Mesendoderm (in vitro differentiated cells): ENCODE results near the gene NRN1.

Experiments
- DNase-seq: peaks from one replicate; pipeline ENCODE4 v3.0.0; 2013
- H2AK5ac ChIP-seq: 2 replicates; pipeline ENCODE4 v1.6.1; 2013; ENCODE audit warnings: low read length, inconsistent platforms
- H2BK120ac ChIP-seq: 2 replicates; pipeline ENCODE4 v1.6.1; 2013; ENCODE audit warnings: low read depth, mild to moderate bottlenecking, low read length, moderate library complexity, mixed read lengths
- H2BK15ac ChIP-seq: replicated peaks from 2 replicates; pipeline ENCODE4 v1.6.1; 2013; ENCODE audit warnings: low read depth, mild to moderate bottlenecking, moderate library complexity
- H2BK5ac ChIP-seq: 2 replicates; pipeline ENCODE4 v1.6.1; 2013; ENCODE audit warnings: low read length, inconsistent platforms
- H3K18ac ChIP-seq: 2 replicates; pipeline ENCODE4 v1.6.1; 2013; ENCODE audit warnings: mild to moderate bottlenecking, low read length, mixed read lengths
- H3K23ac ChIP-seq: one replicate; pipeline ENCODE4 v1.6.1; 2013; ENCODE audit warnings: low read length
- H3K27ac ChIP-seq: 2 replicates; pipeline ENCODE4 v1.5.1; 2013; ENCODE audit warnings: low read depth, mild to moderate bottlenecking, inconsistent platforms, low read length, moderate library complexity
- H3K27me3 ChIP-seq: 2 replicates; pipeline ENCODE4 v1.6.1; 2013; ENCODE audit warnings: low read length, control low read depth, mild to moderate bottlenecking, inconsistent platforms; ENCODE audit not compliant: insufficient read depth, poor library complexity
- H3K36me3 ChIP-seq: 2 replicates; pipeline ENCODE4 v1.6.1; 2013; ENCODE audit warnings: low read length, inconsistent platforms; ENCODE audit not compliant: control insufficient read depth, insufficient read depth
- H3K4ac ChIP-seq: one replicate; pipeline ENCODE4 v1.6.1; 2013; ENCODE audit warnings: low read depth, mild to moderate bottlenecking, low read length, moderate library complexity
- H3K4me1 ChIP-seq: 2 replicates; pipeline ENCODE4 v1.6.1; 2013; ENCODE audit warnings: low read depth, low read length, inconsistent platforms; ENCODE audit not compliant: control insufficient read depth
- H3K4me2 ChIP-seq: 2 replicates; pipeline ENCODE4 v1.6.1; 2013; ENCODE audit warnings: low read length
- H3K4me3 ChIP-seq: 2 replicates; pipeline ENCODE4 v1.5.1; 2013; ENCODE audit warnings: mild to moderate bottlenecking, low read length
- H3K56ac ChIP-seq: one replicate; pipeline ENCODE4 v1.6.1; 2013; ENCODE audit warnings: low read length
- H3K79me1 ChIP-seq: 2 replicates; pipeline ENCODE4 v1.6.1; 2013; ENCODE audit warnings: low read length, inconsistent platforms
- H3K79me2 ChIP-seq: 2 replicates; pipeline ENCODE4 v1.6.1; 2013; ENCODE audit warnings: mild to moderate bottlenecking, low read length; ENCODE audit not compliant: control insufficient read depth, insufficient read depth
- H3K9ac ChIP-seq: 2 replicates; pipeline ENCODE4 v1.6.1; 2013; ENCODE audit warnings: low read length, inconsistent platforms
- H4K5ac ChIP-seq: one replicate; pipeline ENCODE4 v1.6.1; 2013; ENCODE audit warnings: low read length
- H4K8ac ChIP-seq: one replicate; pipeline ENCODE4 v1.6.1; 2013; ENCODE audit warnings: low read depth, mild to moderate bottlenecking, control low read depth, low read length, moderate library complexity
- WGBS: extraction: QIAGEN DNeasy Blood & Tissue Kit; methylation state at CpG from one replicate; pipeline ENCODE4 v1.1.7; 2013; ENCODE audit warnings: low lambda C conversion rate, missing lambda C conversion rate; ENCODE audit not compliant: insufficient coverage; ENCODE audit errors: extremely low coverage; 5-methylcytosine and 5-hydroxymethylcytosine counted together

The NRN1 gene

DNA sequence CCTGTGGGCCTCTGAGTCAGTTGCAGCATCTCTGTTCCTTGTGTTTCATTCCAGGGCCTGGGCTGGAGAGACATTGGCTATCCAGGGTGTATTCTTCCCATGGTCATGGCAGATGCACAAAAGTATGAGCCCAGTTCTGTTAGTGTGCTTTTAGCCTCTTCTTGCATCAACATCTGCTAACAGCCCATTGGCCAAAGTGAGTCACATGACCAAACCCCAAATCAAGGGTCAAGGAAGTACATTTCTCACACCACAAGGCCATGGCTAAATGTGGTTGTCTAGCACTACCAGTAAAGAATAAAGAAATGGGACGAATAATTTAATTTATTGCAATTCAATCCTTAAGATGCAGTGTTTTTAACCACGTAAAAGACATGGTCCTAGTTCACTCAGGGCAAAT, 43.9 kb downstream of the NRN1 start:
- H3K4me1 ChIP-seq: no peaks in the 10 kb centered on the region
- H3K79me1 ChIP-seq: no peaks in the 10 kb centered on the region
- no peak overlapping the region for H4K8ac ChIP-seq
- no peak overlapping the region for H3K9ac ChIP-seq
- no peak overlapping the region for H2BK120ac ChIP-seq
- no peaks in the 10 kb centered on the region for H3K36me3 ChIP-seq
- no peaks in the 10 kb centered on the region for H3K27me3 ChIP-seq
- no peak overlapping the region for H3K4me3 ChIP-seq
- H3K4me2 ChIP-seq: no peak overlapping the region
- H3K4ac ChIP-seq: no peak overlapping the region
- H2AK5ac ChIP-seq: no peak overlapping the region
- no peak overlapping the region for H3K56ac ChIP-seq
- H3K79me2 ChIP-seq: no peaks in the 10 kb centered on the region
- H3K27ac ChIP-seq: no peak overlapping the region
- no peak overlapping the region for H4K5ac ChIP-seq
- no peak overlapping the region for H3K23ac ChIP-seq
- no CpG with 5 or more reads among the region's 2 CpGs for WGBS
- no peak overlapping the region for H3K18ac ChIP-seq
- DNase-seq: no peak
- H2BK5ac ChIP-seq: no peak overlapping the region
- H2BK15ac ChIP-seq: no peak overlapping the region

DNA sequence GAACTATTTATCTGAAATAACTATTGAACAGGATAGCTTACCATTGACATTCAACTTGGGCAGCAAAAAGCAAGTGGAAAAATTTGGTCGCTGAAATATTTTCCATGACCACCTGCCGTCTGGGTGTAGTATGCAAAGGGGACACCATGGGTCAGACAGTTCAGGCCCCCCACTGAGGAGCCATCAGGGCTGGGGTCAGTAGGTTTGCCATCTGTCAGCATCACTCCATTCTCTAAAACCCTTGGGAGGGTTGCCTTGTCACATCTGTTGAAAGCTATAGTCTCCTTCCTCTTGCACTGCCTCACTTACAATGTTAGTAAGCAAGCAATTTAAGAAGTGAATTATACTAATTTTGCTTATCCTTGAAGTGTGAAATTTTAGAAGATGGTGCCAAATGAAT, 44.9 kb downstream of the NRN1 start:
- no peak overlapping the region for H3K56ac ChIP-seq
- H3K79me1 ChIP-seq: no peaks in the 10 kb centered on the region
- no peak overlapping the region for H3K23ac ChIP-seq
- H3K4me3 ChIP-seq: no peak overlapping the region
- no peak overlapping the region for H4K5ac ChIP-seq
- no peak overlapping the region for H2AK5ac ChIP-seq
- H3K9ac ChIP-seq: no peak overlapping the region
- no peak overlapping the region for H2BK15ac ChIP-seq
- no peak overlapping the region for H4K8ac ChIP-seq
- H3K36me3 ChIP-seq: no peaks in the 10 kb centered on the region
- no peaks in the 10 kb centered on the region for H3K79me2 ChIP-seq
- no peak overlapping the region for H2BK120ac ChIP-seq
- no peak overlapping the region for H3K27ac ChIP-seq
- no peaks in the 10 kb centered on the region for H3K27me3 ChIP-seq
- H2BK5ac ChIP-seq: no peak overlapping the region
- H3K4me2 ChIP-seq: no peak overlapping the region
- H3K18ac ChIP-seq: no peak overlapping the region
- no peak overlapping the region for H3K4ac ChIP-seq
- no peak for DNase-seq
- WGBS: no CpG with 5 or more reads among the region's 2 CpGs
- H3K4me1 ChIP-seq: no peaks in the 10 kb centered on the region

DNA sequence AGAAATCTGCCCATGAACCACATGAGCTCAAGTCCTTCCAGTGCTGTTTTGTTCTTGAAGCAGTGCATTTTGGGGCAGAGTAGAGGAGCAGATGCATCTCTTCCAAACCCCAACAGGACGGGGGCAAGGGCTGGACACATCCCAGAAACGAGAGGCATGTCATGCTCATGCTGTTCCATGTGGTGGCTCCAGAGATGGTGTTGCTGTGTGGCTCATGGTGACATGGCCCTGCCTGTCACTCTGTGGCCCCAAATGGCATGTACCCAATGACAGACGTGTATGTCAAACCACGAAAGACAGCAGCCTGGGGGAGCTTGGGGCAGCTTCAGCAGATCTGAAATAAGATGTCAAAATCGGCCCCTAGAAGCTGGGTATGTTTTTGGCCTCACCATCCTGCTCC, 46.3 kb downstream of the NRN1 start:
- Histone ChIP-seq H3K23ac (no peak overlapping the region), H3K9ac (no peak overlapping the region), H3K4ac (no peak overlapping the region), H2BK120ac (no peak overlapping the region), H3K4me2 (no peak overlapping the region), H3K27me3 (no peaks in the 10 kb centered on the region), H4K5ac (no peak overlapping the region), H3K56ac (no peak overlapping the region), H3K4me1 (no peaks in the 10 kb centered on the region), H2AK5ac (no peak overlapping the region), H4K8ac (no peak overlapping the region), H3K36me3 (no peaks in the 10 kb centered on the region), H3K4me3 (no peak overlapping the region), H3K79me2 (no peaks in the 10 kb centered on the region), H3K18ac (no peak overlapping the region), H3K79me1 (no peaks in the 10 kb centered on the region), H2BK5ac (no peak overlapping the region), H2BK15ac (no peak overlapping the region), H3K27ac (no peak overlapping the region)
- no peak for DNase-seq
- WGBS: no CpG with 5 or more reads among the region's 5 CpGs

GRCh38 chr6:5958921-5959320, 47.8 kb downstream of the NRN1 start:
- H2BK120ac ChIP-seq: no peak overlapping the region
- no peak overlapping the region for H3K4me2 ChIP-seq
- H3K9ac ChIP-seq: no peak overlapping the region
- H3K27me3 ChIP-seq: no peaks in the 10 kb centered on the region
- H4K5ac ChIP-seq: no peak overlapping the region
- peak; percentile 36 for DNase-seq
- H2BK5ac ChIP-seq: no peak overlapping the region
- H3K18ac ChIP-seq: no peak overlapping the region
- no peak overlapping the region for H3K27ac ChIP-seq
- no CpG with 5 or more reads among the region's 2 CpGs for WGBS
- no peaks in the 10 kb centered on the region for H3K4me1 ChIP-seq
- H2AK5ac ChIP-seq: no peak overlapping the region
- no peaks in the 10 kb centered on the region for H3K79me1 ChIP-seq
- no peak overlapping the region for H2BK15ac ChIP-seq
- no peak overlapping the region for H3K4ac ChIP-seq
- H3K79me2 ChIP-seq: no peaks in the 10 kb centered on the region
- no peak overlapping the region for H3K56ac ChIP-seq
- no peak overlapping the region for H4K8ac ChIP-seq
- no peak overlapping the region for H3K4me3 ChIP-seq
- H3K23ac ChIP-seq: no peak overlapping the region
- H3K36me3 ChIP-seq: no peaks in the 10 kb centered on the region

DNA sequence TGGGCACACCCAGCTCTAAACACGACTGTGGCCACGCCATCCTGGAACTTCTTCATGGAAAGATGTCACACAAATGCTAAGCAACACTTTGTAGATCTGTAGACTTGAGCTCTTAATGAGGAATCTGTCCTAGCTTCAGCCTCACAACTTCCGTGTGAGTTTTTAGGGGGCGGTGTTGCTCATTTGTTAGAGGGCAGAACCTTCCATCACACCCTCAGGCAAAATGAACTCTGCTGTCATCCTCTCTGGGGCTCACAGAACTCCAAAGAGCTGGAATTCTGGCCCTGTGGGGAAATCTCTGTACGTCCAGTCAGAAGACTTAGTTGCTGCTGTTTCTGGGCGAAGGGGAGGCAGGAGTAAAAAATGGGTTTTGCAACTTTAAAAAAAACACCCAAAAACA, 49.8 kb downstream of the NRN1 start:
- no peaks in the 10 kb centered on the region for H3K27me3 ChIP-seq
- no peak overlapping the region for H3K23ac ChIP-seq
- no peak overlapping the region for H3K4ac ChIP-seq
- H2BK5ac ChIP-seq: no peak overlapping the region
- H3K79me2 ChIP-seq: no peaks in the 10 kb centered on the region
- H3K4me3 ChIP-seq: no peak overlapping the region
- no peak overlapping the region for H4K8ac ChIP-seq
- no peak overlapping the region for H2BK120ac ChIP-seq
- H4K5ac ChIP-seq: no peak overlapping the region
- no peaks in the 10 kb centered on the region for H3K79me1 ChIP-seq
- H3K27ac ChIP-seq: no peak overlapping the region
- no peak overlapping the region for H2BK15ac ChIP-seq
- H3K18ac ChIP-seq: no peak overlapping the region
- H3K4me1 ChIP-seq: no peaks in the 10 kb centered on the region
- no peak overlapping the region for H3K56ac ChIP-seq
- peak; percentile 70 for DNase-seq
- WGBS: no CpG with 5 or more reads among the region's 6 CpGs
- H3K4me2 ChIP-seq: no peak overlapping the region
- no peak overlapping the region for H3K9ac ChIP-seq
- no peaks in the 10 kb centered on the region for H3K36me3 ChIP-seq
- H2AK5ac ChIP-seq: no peak overlapping the region

DNA sequence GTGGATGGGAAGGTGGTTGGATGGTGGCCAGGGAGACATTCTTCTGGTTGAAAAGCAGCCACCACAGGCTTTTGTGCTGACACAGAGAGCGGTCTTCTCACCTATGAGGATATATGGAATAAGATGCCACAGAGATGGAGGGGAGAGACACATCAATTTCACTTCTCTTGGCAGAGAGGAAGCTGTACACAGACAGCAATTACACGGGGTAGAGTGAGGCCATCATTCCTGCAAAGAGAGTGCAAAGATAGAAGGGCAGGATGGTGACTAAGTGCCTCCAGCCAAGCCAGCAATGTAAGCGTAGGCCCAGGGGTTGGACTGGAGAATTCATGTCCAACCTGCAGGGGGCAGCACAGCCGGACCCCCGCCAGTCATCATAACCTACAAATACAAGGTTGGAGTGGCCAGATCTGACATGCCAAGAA, 56.4 kb downstream of the NRN1 start:
- no peak overlapping the region for H2BK15ac ChIP-seq
- no peak overlapping the region for H2AK5ac ChIP-seq
- H3K27me3 ChIP-seq: no peaks in the 10 kb centered on the region
- H3K27ac ChIP-seq: no peak overlapping the region
- H3K4me1 ChIP-seq: no peaks in the 10 kb centered on the region
- H4K8ac ChIP-seq: no peak overlapping the region
- no peaks in the 10 kb centered on the region for H3K79me1 ChIP-seq
- peak; percentile 65 for DNase-seq
- no peak overlapping the region for H2BK120ac ChIP-seq
- no peak overlapping the region for H4K5ac ChIP-seq
- H3K36me3 ChIP-seq: no peaks in the 10 kb centered on the region
- H3K56ac ChIP-seq: no peak overlapping the region
- no peak overlapping the region for H3K4ac ChIP-seq
- H3K4me3 ChIP-seq: no peak overlapping the region
- H3K79me2 ChIP-seq: no peaks in the 10 kb centered on the region
- no peak overlapping the region for H3K23ac ChIP-seq
- no CpG with 5 or more reads among the region's 5 CpGs for WGBS
- H3K18ac ChIP-seq: no peak overlapping the region
- no peak overlapping the region for H3K4me2 ChIP-seq
- no peak overlapping the region for H3K9ac ChIP-seq
- no peak overlapping the region for H2BK5ac ChIP-seq
